GM18507 (cell line): ENCODE results near the gene NECAB3.

Experiments used
- DNase-seq: peaks from one replicate; pipeline ENCODE4 v3.0.0; 2011; ENCODE audit warnings: low read depth; ENCODE audit not compliant: insufficient read length; ENCODE audit errors: extremely low spot score
- FAIRE-seq: peaks from 2 replicates; lab custom pipeline; 2011; peaks lifted over from hg19 to GRCh38; lab: Jason Lieb, UNC

Gene NECAB3

DNA sequence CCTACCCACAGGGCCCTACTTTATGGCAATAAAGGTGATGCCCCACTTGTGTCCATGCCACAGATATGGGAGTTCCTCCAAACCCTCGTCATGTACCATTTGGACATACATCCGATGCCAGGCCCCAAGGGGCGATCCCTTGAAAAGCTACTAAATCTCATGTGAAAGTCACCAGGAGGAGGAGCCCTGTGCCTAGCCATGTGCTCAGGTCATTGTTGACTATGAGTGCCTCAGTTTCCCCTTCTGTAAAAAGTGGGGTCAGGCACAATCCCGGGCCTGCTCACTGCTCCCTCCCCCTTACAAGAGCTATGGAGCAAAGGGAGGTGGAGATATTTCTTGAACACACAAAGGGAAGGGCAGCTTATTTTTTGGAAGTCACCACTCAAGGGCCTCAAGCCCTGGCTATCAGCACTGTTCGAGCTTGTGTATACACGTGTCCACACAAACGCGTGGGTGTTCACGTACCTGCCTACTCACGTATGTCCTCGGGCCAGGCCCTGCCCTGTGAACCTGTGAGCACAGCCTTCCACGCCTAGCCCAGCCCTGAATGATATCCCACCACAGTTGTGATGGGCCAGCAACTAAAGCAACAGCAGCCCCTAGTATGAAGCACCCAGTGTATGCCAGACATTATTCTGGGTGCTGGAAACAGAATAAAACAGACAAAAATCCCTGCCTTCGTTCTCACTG lies 5.6 kb downstream of the NECAB3 start:
- no peak for DNase-seq
- FAIRE-seq: no peak

GRCh38 chr20:33667676-33668465 lies 6.4 kb downstream of the NECAB3 start:
- DNase-seq: no peak
- FAIRE-seq: peak; percentile 60

DNA sequence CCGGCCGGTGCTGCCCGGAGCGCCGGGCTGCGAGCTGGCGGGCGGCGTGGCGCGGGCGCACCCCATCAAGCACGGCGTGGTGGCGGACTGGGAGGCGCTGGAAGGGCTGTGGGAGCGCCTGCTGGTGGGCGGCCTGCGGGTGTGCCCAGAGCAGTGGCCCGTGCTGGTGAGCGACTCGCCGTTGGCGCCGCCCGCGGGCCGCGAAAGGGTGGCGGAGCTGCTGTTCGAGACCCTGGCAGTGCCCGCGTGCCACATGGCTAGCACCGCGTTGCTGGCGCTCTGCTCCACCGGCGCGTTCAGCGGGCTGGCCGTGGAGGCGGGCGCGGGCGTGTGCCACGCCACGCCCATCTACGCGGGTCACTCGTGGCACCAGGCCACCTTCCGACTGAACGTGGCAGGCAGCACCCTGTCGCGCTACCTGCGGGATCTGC lies 7.0 kb downstream of the NECAB3 start:
- FAIRE-seq (no peak), DNase-seq (no peak)

- peak; percentile 97 for FAIRE-seq
- DNase-seq: peak; percentile 87
Measured at GRCh38 chr20:33666293-33667244, 7.7 kb downstream of the NECAB3 start, which contains the start of gene ACTL10. Gene ACTL10 (plus strand): TSS chr20:33666943. CDS start chr20:33667498, 555 bp downstream.

GRCh38 chr20:33664762-33665144 lies 9.5 kb downstream of the NECAB3 start:
- no peak for FAIRE-seq
- DNase-seq: no peak

DNA sequence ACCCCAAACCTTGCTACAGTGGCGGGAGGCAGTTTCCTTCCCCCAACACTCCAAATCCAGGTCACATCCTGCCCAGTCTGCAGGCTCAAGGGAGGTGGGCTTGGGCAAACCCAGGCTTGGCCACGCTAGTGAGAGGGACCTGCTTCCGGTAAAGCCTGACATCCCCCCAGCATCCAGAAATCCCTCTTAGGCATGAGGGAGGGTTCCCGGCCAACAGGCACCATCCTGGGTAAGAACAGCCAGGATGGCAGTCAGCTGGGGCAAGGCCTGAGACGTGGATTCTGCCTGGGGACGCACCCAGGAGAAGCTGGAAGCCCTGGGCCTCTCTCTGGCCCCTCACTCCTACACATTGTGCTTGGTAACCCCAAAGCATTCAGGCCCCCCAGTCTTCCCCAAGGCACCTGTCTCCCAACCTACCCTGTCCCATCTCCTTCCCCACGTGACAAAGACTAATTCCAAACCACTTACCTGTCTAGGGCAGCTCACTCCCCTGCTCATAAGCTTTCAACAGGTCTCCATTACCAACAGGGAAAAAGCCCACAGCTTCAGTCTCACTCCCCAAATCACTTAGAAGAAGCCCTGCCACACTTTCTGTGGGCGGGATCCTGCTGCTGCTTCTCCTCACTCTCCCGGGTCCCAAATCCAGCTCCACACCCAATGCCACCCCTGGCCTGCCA lies 10.0 kb downstream of the NECAB3 start:
- no peak for DNase-seq
- no peak for FAIRE-seq

- peak; percentile 76 for FAIRE-seq
Measured at GRCh38 chr20:33663161-33664084, 10.8 kb downstream of the NECAB3 start.

DNA sequence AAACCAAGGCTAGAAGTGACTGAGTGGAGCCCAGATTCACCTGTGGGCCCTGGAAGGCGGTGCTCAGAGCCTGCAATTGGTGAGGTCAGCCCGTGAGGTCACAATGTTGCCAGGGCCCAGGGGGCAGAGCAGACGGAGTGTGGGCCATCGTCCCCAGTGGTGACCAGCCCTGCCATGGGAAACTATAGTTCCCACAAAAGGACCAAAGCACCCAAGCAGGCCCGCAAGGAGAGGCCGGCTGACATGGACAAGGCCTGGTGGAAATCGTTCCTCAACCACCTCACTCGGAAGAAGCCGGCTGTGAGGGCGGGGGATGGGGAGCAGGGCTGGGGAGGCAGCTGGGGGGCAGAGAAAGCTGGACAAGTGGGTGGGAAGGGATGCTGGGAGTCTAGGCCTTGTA lies 12.1 kb downstream of the NECAB3 start, which contains the start of gene C20orf144:
Gene C20orf144, plus strand, starts transcription at position 156 of the 400 bp plus-strand sequence. Its CDS starts 19 bp downstream, at position 175.
- DNase-seq: no peak
- no peak for FAIRE-seq

More at GRCh38 chr20:33663161-33664084, 10.8 kb downstream of the NECAB3 start:
- DNase-seq: no peak

- FAIRE-seq (no peak), DNase-seq (no peak)
Measured at GRCh38 chr20:33660685-33661058, 13.6 kb downstream of the NECAB3 start.

DNA sequence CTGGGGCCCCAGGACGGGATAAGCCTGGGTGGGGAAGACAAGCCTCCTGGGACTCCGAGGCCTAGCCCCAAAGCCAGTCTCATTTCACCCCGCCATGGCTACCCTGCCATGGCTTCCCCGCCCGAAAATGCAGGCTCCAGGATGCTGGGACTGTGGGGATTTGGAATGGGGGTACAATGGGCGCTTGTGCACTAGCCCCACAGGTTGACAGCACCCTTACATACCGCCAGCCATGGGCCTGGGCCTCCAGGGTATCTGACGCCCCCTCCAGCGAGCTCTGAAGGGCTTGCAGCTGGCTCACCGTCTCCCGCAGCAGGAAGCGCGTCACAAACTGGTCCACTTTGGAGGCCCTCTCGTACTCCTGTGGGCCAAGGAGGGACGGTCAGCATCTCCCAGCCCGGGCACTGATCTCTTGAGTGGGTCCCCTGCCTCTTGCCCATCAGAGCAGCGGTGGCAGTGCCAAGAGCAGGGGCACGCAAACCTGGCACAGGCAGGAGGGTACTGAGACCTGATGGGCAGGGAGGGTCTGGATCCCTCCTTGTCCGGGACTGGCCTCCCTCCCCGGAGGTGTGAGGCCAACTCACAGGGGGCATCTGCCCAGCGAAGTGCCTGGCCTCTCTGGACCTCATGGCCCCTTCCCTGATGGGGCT lies 14.1 kb downstream of the NECAB3 start:
- FAIRE-seq: no peak
- no peak for DNase-seq

DNA sequence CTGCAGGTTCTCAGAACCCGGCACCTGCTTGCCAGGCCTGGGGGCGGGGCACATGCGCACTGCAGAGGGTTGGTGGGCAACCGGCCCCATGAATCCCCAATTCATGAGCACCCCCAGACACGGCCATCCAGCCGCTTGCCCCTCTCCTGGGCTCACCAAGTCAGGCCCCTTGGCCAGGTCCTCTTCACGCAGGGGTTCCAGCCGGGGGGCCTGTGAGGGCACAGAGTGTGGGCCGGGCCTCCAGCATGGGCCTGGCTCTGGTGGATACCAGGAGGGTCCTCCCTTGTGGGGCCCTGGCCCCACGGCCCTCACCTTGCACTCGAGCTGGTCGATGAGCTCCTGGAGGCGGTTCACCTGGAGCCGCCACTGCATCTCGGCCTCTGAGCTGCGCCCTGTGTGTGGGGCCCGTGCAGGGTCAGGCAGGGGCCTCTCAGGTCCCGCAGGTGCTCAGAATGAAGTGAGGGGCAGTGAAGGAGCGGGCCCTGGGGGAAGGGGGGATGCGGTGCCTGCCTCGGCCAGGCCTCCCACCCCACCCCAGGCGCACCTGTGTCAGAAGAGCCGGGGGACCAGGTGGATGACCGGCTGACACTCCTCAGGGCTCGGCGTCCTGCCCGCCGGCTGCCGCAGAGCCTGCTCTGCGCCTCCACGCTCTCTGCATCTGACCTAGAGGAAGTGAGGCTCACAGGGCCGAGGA lies 14.7 kb downstream of the NECAB3 start:
- FAIRE-seq: no peak

DNA sequence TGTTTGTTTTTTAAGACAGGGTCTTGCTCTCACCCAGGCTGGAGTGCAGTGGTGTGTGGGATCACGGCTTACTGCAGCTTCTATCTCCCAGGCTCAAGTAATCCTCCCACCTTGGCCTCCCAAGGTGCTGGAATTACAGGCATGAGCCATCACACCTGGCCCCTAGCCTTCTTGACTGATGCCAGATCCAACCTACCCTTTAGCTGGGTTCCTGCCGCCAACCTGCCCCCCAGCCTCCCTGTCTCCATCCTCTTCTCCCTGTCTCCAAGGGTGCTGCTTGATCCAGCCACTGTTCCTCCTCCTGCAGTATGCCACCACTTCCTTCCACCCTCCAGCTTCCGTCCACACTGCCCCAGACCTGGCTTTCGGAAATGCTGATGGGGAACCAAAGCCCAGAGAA lies 15.3 kb downstream of the NECAB3 start:
- DNase-seq (no peak), FAIRE-seq (no peak)

More for the DNA sequence above, 14.7 kb downstream of the NECAB3 start:
- DNase-seq: no peak

- DNase-seq (no peak), FAIRE-seq (no peak)
Measured at GRCh38 chr20:33658510-33658909, 15.7 kb downstream of the NECAB3 start.

- FAIRE-seq: no peak
- no peak for DNase-seq
Measured at GRCh38 chr20:33657704-33658095, 16.5 kb downstream of the NECAB3 start.

GRCh38 chr20:33656783-33657703 lies 17.2 kb downstream of the NECAB3 start:
- no peak for FAIRE-seq
- no peak for DNase-seq
